Left ventricle myocardium inferior (tissue), 1 donor: ENCODE results near the gene TMEM132D. TPM values are rescaled to one million over a fixed set of nuclear protein-coding genes. Genes with fewer than 3 reads are reported as not detected.

Source experiments
- DNase-seq: peaks from one replicate; pipeline ENCODE4 v3.0.0-alpha.2; 2020
- H3K27ac ChIP-seq: fragments of 200-600 bp; replicated peaks from 2 replicates; pipeline ENCODE4 v1.8.0; 2021
- H3K27me3 ChIP-seq: fragments of 200-600 bp; 2 replicates; pipeline ENCODE4 v1.8.0; 2021; ENCODE audit warnings: low read depth
- H3K36me3 ChIP-seq: fragments of 200-600 bp; 2 replicates; pipeline ENCODE4 v1.8.0; 2021
- H3K4me1 ChIP-seq: fragments of 200-600 bp; 2 replicates; pipeline ENCODE4 v1.8.0; 2021
- H3K4me3 ChIP-seq: fragments of 200-600 bp; 2 replicates; pipeline ENCODE4 v1.8.0; 2021; ENCODE audit warnings: mild to moderate bottlenecking, moderate library complexity
- H3K9me3 ChIP-seq: fragments of 200-600 bp; replicated peaks from 2 replicates; pipeline ENCODE4 v1.8.0; 2021
- CTCF ChIP-seq: fragments of 200-600 bp; IDR thresholded peaks from 2 replicates; pipeline ENCODE4 v1.8.0; 2021; ENCODE audit warnings: antibody characterized with exemption, mild to moderate bottlenecking, borderline replicate concordance
- intact Hi-C: fragments of 100-400 bp; cut with micrococcal nuclease; formaldehyde crosslinking; loops from one replicate; pipeline ENCODE4 v1.11.0; 2022
- total RNA-seq: library from RNA; stranded (reverse); fragmentation: NEBNext Ultra II Directional; extraction: Animal tissue kit (Norgen Biotek cat#: 25700); gene quantifications from one replicate; pipeline ENCODE4 v1.2.1, GENCODE V29; 2021
- donor health status: DM: no; HTN: yes; CAD: no; lungs with severe emphysema.

The TMEM132D gene
- total RNA-seq, 1 donor from 2014 or later: not detected

GRCh38 chr12:129357233-129357632 is 546.6 kb downstream of the TMEM132D start:
- Histone ChIP-seq H3K36me3 (no peaks in the 10 kb centered on the region), H3K4me3 (no peak overlapping the region), H3K4me1 (no peaks in the 10 kb centered on the region), H3K27ac (no peak overlapping the region), H3K27me3 (no peaks in the 10 kb centered on the region), H3K9me3 (no peaks in the 10 kb centered on the region)
- no peak for TF ChIP-seq CTCF
- no peak for DNase-seq
- intact Hi-C loops: no loop called here

GRCh38 chr12:129351481-129351880 is 552.3 kb downstream of the TMEM132D start:
- no peak for DNase-seq
- intact Hi-C loops: no loop called here
- peaks cover 13% of the 10 kb centered on the region for H3K9me3 ChIP-seq
- no peak overlapping the region for H3K27ac ChIP-seq
- H3K4me1 ChIP-seq: no peaks in the 10 kb centered on the region
- TF ChIP-seq CTCF: no peak
- H3K36me3 ChIP-seq: no peaks in the 10 kb centered on the region
- H3K27me3 ChIP-seq: no peaks in the 10 kb centered on the region
- H3K4me3 ChIP-seq: no peak overlapping the region

GRCh38 chr12:129339336-129339735 is 564.5 kb downstream of the TMEM132D start:
- TF ChIP-seq CTCF: no peak
- H3K4me3 ChIP-seq: no peak overlapping the region
- H3K36me3 ChIP-seq: no peaks in the 10 kb centered on the region
- DNase-seq: no peak
- H3K4me1 ChIP-seq: no peaks in the 10 kb centered on the region
- no peaks in the 10 kb centered on the region for H3K27me3 ChIP-seq
- intact Hi-C loops: no loop called here
- no peak overlapping the region for H3K27ac ChIP-seq
- peaks cover 49% of the 10 kb centered on the region for H3K9me3 ChIP-seq

- no peaks in the 10 kb centered on the region for H3K27me3 ChIP-seq
- no peak overlapping the region for H3K4me3 ChIP-seq
- no peak for DNase-seq
- no peak for TF ChIP-seq CTCF
- H3K9me3 ChIP-seq: peaks cover 42% of the 10 kb centered on the region
- no peaks in the 10 kb centered on the region for H3K36me3 ChIP-seq
- no peak overlapping the region for H3K27ac ChIP-seq
- no peaks in the 10 kb centered on the region for H3K4me1 ChIP-seq
- intact Hi-C loops: no loop called here
These were observed 566.4 kb downstream of the TMEM132D start for GRCh38 chr12:129337413-129337812.

- Histone ChIP-seq H3K4me1 (no peaks in the 10 kb centered on the region), H3K27ac (no peak overlapping the region), H3K27me3 (no peaks in the 10 kb centered on the region), H3K9me3 (peaks cover 39% of the 10 kb centered on the region), H3K36me3 (no peaks in the 10 kb centered on the region), H3K4me3 (no peak overlapping the region)
- DNase-seq: no peak
- no peak for TF ChIP-seq CTCF
- intact Hi-C loops: no loop called here
These were observed 568.1 kb downstream of the TMEM132D start for GRCh38 chr12:129335773-129336172.

- DNase-seq: no peak
- no peaks in the 10 kb centered on the region for H3K27me3 ChIP-seq
- no peaks in the 10 kb centered on the region for H3K4me1 ChIP-seq
- no peak for TF ChIP-seq CTCF
- intact Hi-C loops: no loop called here
- peaks cover 38% of the 10 kb centered on the region for H3K9me3 ChIP-seq
- H3K36me3 ChIP-seq: no peaks in the 10 kb centered on the region
- H3K4me3 ChIP-seq: no peak overlapping the region
- H3K27ac ChIP-seq: no peak overlapping the region
These were observed 571.5 kb downstream of the TMEM132D start for GRCh38 chr12:129332286-129332685.
